CD4-positive, alpha-beta T cell treated with Interleukin-6 at 100 ng/mL for 8 hours (primary cell): ENCODE measurements around the gene DUSP10.

Source experiments
- DNase-seq: peaks from one replicate; pipeline ENCODE4 v3.0.0-alpha.2; 2020; ENCODE audit warnings: mixed read lengths, low spot score

Gene DUSP10

GRCh38 chr1:221712776-221713431 lies 29.0 kb downstream of the DUSP10 start:
- DNase-seq, result peak; percentile 83

GRCh38 chr1:221712198-221712684 lies 29.6 kb downstream of the DUSP10 start:
- peak; percentile 65 for DNase-seq

GRCh38 chr1:221711656-221712055 lies 30.2 kb downstream of the DUSP10 start:
- DNase-seq, result no peak

GRCh38 chr1:221711063-221711577 lies 30.8 kb downstream of the DUSP10 start:
- DNase-seq, result no peak

GRCh38 chr1:221709854-221710253 lies 32.0 kb downstream of the DUSP10 start:
- DNase-seq, result no peak

GRCh38 chr1:221708987-221709386 lies 32.9 kb downstream of the DUSP10 start:
- DNase-seq, result peak; percentile 34

- DNase-seq, result peak; percentile 40
Observed at GRCh38 chr1:221708076-221708571, 33.8 kb downstream of the DUSP10 start.

GRCh38 chr1:221706876-221707582 lies 34.9 kb downstream of the DUSP10 start:
- no peak for DNase-seq

- DNase-seq, result no peak
Observed at GRCh38 chr1:221706191-221706590, 35.7 kb downstream of the DUSP10 start.

- no peak for DNase-seq
Observed at GRCh38 chr1:221704306-221704705, 37.6 kb downstream of the DUSP10 start.

GRCh38 chr1:221701570-221702186 lies 40.2 kb downstream of the DUSP10 start:
- no peak for DNase-seq

- no peak for DNase-seq
Observed at GRCh38 chr1:221700948-221701347, 40.9 kb downstream of the DUSP10 start.

- no peak for DNase-seq
Observed at GRCh38 chr1:221700536-221700935, 41.4 kb downstream of the DUSP10 start.

GRCh38 chr1:221699978-221700519 lies 41.8 kb downstream of the DUSP10 start:
- no peak for DNase-seq

- no peak for DNase-seq
Observed at GRCh38 chr1:221699577-221699976, 42.3 kb downstream of the DUSP10 start.

- no peak for DNase-seq
Observed at GRCh38 chr1:221698579-221699349, 43.1 kb downstream of the DUSP10 start.

GRCh38 chr1:221697923-221698425 lies 43.9 kb downstream of the DUSP10 start:
- no peak for DNase-seq

- no peak for DNase-seq
Observed at GRCh38 chr1:221696718-221697461, 45.0 kb downstream of the DUSP10 start.

GRCh38 chr1:221696027-221696426 lies 45.9 kb downstream of the DUSP10 start:
- DNase-seq, result no peak

- no peak for DNase-seq
Observed at GRCh38 chr1:221695301-221695700, 46.6 kb downstream of the DUSP10 start.

GRCh38 chr1:221694109-221694508 lies 47.8 kb downstream of the DUSP10 start:
- no peak for DNase-seq
